ACC112 (cell line): ENCODE measurements around the gene TMEM220.

Source experiments
- H2AFZ ChIP-seq: fragments of 200-600 bp; sonication (generic); one replicate; pipeline ENCODE4 v1.6.0; 2017; ENCODE audit warnings: antibody characterized with exemption, low read length; ENCODE audit not compliant: unreplicated experiment
- H3K27ac ChIP-seq: fragments of 200-600 bp; sonication (generic); 2 replicates; pipeline ENCODE4 v1.5.1; 2014; ENCODE audit warnings: low read depth, mild to moderate bottlenecking, antibody characterized with exemption, low read length, moderate library complexity
- H3K27me3 ChIP-seq: fragments of 200-600 bp; sonication (generic); 2 replicates; pipeline ENCODE4 v1.6.1; 2014; ENCODE audit warnings: mild to moderate bottlenecking, antibody characterized with exemption, low read length, moderate library complexity, mixed read lengths; ENCODE audit not compliant: insufficient read depth
- H3K36me3 ChIP-seq: fragments of 200-600 bp; sonication (generic); 2 replicates; pipeline ENCODE4 v1.6.1; 2016; ENCODE audit warnings: mild to moderate bottlenecking, antibody characterized with exemption, low read length, moderate library complexity, mixed read lengths; ENCODE audit not compliant: insufficient read depth
- H3K4me1 ChIP-seq: fragments of 200-600 bp; sonication (generic); one replicate; pipeline ENCODE4 v1.6.1; 2016; ENCODE audit warnings: low read length, mixed read lengths; ENCODE audit not compliant: insufficient read depth, unreplicated experiment, control insufficient read depth
- H3K4me3 ChIP-seq: fragments of 200-600 bp; sonication (generic); 2 replicates; pipeline ENCODE4 v1.5.1; 2014; ENCODE audit warnings: mild to moderate bottlenecking, low read depth, low read length
- H3K79me2 ChIP-seq: fragments of 200-600 bp; sonication (generic); one replicate; pipeline ENCODE4 v1.6.0; 2016; ENCODE audit warnings: low read length; ENCODE audit not compliant: control insufficient read depth, unreplicated experiment, insufficient read depth

TMEM220 gene

DNA sequence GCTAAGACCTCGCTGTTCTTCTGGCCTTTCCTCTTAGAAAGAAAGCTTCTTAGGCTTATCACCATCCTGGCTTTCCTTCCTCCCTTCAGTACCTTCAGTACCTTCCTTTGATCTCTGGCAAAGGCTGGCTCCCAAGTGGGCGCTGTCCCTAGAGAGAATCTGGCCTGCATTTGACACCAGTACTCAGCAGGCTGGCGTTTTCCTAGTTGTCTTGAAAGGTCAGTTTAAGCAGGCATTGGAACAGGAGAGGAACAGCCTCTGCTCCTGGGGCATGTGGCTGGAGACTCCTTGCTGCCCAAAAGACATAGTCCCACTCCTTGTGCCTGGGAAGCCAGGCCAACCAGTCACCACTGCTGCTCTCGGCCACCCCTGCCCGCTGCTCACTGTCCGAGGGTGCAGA is 40.0 kb upstream of the TMEM220 start:
- no peaks in the 10 kb centered on the region for H3K27me3 ChIP-seq
- H3K27ac ChIP-seq = no peak overlapping the region
- no peaks in the 10 kb centered on the region for H3K4me1 ChIP-seq
- no peaks in the 10 kb centered on the region for H3K79me2 ChIP-seq
- H3K4me3 ChIP-seq = no peak overlapping the region
- H3K36me3 ChIP-seq = no peaks in the 10 kb centered on the region
- no peak overlapping the region for H2AFZ ChIP-seq

DNA sequence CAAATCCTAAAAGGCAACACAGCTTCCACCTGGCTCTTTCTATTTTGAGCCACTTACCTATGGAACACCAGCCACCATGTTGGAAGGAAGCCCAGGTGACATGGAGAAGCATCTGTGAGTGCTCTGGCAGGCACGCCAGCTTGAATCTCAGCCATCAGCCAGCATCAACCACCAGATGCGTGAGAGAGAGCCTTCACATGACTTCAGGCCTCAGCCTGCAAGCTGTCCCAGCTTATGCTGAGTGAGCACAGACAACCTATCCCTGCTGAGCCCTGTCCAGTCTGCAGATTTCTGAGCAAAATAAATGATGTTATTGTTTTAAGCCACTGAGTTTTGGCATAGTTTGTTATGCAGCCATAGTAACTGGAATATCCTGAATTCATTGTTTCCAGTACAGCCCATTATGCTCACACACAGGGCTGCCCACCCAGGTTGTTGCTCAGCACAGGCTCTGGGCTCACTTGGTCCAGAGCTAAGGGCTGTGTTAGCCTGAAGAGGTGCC is 39.0 kb upstream of the TMEM220 start:
- Histone ChIP-seq H2AFZ (no peak overlapping the region), H3K27ac (no peak overlapping the region), H3K36me3 (no peaks in the 10 kb centered on the region), H3K4me3 (no peak overlapping the region), H3K27me3 (no peaks in the 10 kb centered on the region), H3K4me1 (no peaks in the 10 kb centered on the region), H3K79me2 (no peaks in the 10 kb centered on the region)

DNA sequence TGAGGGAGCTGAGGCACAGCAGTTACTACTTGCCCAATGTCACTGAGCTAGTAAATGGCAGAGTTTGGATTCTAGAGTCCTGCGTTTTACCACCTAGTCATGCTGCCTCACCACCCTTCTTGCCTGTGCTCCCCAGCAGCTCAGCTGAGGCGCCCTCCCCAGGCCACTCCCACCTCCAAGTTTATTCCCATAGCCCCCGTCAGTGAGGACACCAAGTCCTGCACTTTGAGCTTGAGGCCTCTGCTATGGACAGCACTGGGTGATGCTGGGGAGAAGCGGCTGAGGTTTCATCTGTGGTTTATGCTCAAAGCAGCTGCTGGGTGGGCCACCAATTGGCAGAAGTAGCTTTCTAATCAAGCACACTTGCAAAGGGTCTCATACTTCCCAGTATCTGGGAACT is 37.4 kb upstream of the TMEM220 start:
- H3K27me3 ChIP-seq = no peaks in the 10 kb centered on the region
- H3K36me3 ChIP-seq = no peaks in the 10 kb centered on the region
- no peak overlapping the region for H3K27ac ChIP-seq
- no peak overlapping the region for H3K4me3 ChIP-seq
- no peaks in the 10 kb centered on the region for H3K4me1 ChIP-seq
- H2AFZ ChIP-seq = no peak overlapping the region
- H3K79me2 ChIP-seq = no peaks in the 10 kb centered on the region

DNA sequence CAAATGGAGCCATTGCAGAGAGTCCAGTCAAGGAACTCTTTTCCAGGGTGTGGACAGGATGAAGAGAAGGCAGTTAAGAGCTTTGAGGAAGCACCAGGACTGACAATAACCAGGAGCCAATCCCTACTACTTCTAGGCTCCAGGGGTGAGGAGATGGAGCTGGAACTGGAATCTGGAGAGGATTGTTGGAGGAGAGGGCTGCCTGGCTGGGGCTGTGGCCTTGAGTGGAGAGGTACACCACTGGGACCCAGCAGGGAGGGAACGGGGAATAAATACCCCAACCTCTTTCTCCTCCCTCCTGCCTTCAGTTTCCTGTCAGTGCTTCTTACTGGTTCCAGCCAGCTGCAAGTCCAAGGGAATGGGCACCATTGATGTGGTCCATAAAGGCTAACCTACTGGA is 32.2 kb upstream of the TMEM220 start:
- Histone ChIP-seq H3K36me3 (no peaks in the 10 kb centered on the region), H2AFZ (no peak overlapping the region), H3K4me3 (no peak overlapping the region), H3K4me1 (no peaks in the 10 kb centered on the region), H3K27ac (no peak overlapping the region), H3K27me3 (no peaks in the 10 kb centered on the region), H3K79me2 (no peaks in the 10 kb centered on the region)

DNA sequence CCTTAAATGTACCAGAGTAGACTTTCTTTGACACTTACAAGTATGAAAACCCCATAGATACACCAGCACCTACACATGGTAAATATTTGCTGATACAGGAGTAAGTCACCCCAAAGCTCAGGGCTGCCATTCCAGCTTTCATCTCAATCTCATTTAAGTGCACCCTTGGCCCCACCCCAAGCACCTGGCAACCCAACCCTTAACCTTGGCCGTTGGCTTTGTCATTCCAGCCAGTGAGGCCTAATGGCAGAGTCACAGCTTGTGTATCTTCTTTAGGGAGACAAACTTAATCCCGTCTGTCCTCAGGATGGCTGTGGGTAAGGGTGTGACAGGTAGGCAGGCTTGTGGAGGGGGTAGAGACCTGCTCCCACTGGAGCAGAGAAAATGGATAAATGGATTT is 31.5 kb upstream of the TMEM220 start:
- H3K4me1 ChIP-seq = no peaks in the 10 kb centered on the region
- H3K27ac ChIP-seq = no peak overlapping the region
- H3K79me2 ChIP-seq = no peaks in the 10 kb centered on the region
- no peaks in the 10 kb centered on the region for H3K27me3 ChIP-seq
- no peak overlapping the region for H2AFZ ChIP-seq
- no peaks in the 10 kb centered on the region for H3K36me3 ChIP-seq
- H3K4me3 ChIP-seq = no peak overlapping the region

DNA sequence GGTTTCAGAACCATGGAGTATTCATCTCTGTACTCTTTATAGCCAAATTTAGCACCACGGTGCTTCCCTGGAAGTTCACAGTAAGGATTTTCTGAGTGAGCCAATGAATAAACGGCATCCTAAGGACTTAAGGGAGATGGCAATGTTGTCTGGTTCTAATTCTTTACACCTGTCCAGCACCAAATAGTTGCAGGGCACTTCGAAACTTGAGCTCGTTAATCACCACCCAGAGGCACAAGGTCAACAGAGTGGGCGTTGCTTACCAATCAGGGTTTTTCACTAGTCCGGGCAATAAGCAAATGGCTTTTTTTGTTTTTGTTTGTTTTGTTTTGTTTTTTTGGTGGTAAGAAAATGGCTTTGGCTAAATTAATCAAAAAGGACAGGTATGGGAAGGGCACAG is 28.2 kb upstream of the TMEM220 start:
- H3K4me3 ChIP-seq = no peak overlapping the region

DNA sequence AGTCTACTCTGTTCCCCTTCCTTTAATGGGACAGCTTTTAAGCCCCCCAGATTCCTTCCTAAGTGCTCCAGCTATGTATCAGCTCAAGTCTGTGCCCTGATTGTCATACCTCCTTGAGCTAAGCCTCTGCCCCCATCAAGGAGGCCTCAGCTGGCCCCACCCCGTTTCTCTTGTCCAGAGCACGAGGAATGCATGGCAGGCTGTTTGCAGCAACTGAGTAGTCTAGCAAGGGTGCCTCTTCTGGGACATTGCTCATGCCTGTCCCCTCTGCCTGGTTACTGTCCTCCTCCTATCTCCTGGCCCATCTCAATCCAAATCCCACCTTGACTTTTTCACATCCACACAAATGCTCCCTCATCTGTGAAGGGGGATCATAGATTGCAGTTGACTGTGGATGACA is 27.8 kb upstream of the TMEM220 start:
- H3K4me1 ChIP-seq = no peaks in the 10 kb centered on the region
- H3K79me2 ChIP-seq = no peaks in the 10 kb centered on the region
- no peak overlapping the region for H3K4me3 ChIP-seq
- H3K36me3 ChIP-seq = no peaks in the 10 kb centered on the region
- no peak overlapping the region for H3K27ac ChIP-seq
- H3K27me3 ChIP-seq = no peaks in the 10 kb centered on the region
- H2AFZ ChIP-seq = no peak overlapping the region

More for the DNA sequence above, 28.2 kb upstream of the TMEM220 start:
- Histone ChIP-seq H3K4me1 (no peaks in the 10 kb centered on the region), H3K27me3 (no peaks in the 10 kb centered on the region), H2AFZ (no peak overlapping the region), H3K79me2 (no peaks in the 10 kb centered on the region), H3K36me3 (no peaks in the 10 kb centered on the region), H3K27ac (no peak overlapping the region)

DNA sequence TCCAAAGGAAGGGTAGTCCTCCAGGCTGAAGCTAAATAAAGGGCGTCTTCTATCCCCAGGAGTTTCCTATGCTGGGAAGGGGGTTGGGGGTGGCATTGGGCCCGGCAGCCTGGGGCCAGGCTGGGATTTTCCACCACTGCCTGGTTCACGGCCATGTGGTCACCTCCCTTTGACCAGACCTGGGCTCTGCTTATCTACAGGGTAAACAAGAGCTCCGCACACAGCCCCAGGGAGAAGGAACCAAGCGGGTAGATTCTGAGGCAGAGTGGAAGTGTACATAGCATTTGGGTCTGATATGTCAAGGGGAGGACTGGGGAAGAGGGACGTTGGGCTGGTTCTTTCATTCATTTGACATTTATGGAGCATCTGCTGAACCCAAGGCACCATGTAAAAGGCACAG is 27.2 kb upstream of the TMEM220 start:
- Histone ChIP-seq H3K36me3 (no peaks in the 10 kb centered on the region), H3K4me3 (no peak overlapping the region), H3K4me1 (no peaks in the 10 kb centered on the region), H3K79me2 (no peaks in the 10 kb centered on the region), H3K27me3 (no peaks in the 10 kb centered on the region), H2AFZ (no peak overlapping the region), H3K27ac (no peak overlapping the region)

DNA sequence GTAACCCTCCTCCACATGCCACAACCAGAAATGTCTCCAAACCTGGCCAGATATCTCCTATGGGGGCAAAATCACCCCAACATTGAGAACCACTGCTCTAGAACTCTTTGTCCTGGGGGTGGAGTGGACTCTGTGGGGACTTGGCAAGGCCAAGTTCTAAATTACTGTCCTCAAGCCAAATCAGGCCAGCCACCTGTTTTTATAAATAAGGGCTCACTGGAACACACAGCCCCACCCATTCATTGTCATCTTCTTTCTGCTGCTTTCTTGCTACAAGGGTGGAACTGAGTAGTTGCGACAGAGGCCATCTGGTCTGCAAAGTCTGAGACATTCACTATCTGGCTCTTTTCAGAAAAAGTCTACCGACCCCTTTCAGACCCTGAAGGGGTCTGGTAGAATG is 26.8 kb upstream of the TMEM220 start:
- Histone ChIP-seq H2AFZ (no peak overlapping the region), H3K4me1 (no peaks in the 10 kb centered on the region), H3K36me3 (no peaks in the 10 kb centered on the region), H3K79me2 (no peaks in the 10 kb centered on the region), H3K27ac (no peak overlapping the region), H3K4me3 (no peak overlapping the region), H3K27me3 (no peaks in the 10 kb centered on the region)

DNA sequence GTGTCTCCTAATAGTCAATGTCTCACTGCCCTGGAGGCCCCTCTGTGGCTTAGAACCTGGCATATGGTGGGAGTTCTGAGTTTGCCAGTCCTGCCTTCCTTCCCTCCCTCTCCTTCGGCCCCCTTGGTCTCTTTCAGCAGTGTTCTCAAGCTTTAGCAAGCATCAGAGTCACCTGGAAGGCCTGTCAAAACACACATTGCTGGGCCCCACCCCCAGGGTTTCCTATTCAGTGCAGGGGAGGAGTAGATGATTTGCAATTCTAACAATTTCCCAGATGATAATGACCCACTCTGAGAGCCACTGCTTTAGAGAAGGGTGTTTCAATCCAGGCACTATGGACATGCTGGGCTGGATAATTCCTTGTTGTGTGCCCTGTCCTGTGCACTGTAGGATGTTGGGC is 26.4 kb upstream of the TMEM220 start:
- Histone ChIP-seq H3K36me3 (no peaks in the 10 kb centered on the region), H3K27me3 (no peaks in the 10 kb centered on the region), H3K27ac (no peak overlapping the region), H3K79me2 (no peaks in the 10 kb centered on the region), H3K4me3 (no peak overlapping the region), H2AFZ (no peak overlapping the region), H3K4me1 (no peaks in the 10 kb centered on the region)

DNA sequence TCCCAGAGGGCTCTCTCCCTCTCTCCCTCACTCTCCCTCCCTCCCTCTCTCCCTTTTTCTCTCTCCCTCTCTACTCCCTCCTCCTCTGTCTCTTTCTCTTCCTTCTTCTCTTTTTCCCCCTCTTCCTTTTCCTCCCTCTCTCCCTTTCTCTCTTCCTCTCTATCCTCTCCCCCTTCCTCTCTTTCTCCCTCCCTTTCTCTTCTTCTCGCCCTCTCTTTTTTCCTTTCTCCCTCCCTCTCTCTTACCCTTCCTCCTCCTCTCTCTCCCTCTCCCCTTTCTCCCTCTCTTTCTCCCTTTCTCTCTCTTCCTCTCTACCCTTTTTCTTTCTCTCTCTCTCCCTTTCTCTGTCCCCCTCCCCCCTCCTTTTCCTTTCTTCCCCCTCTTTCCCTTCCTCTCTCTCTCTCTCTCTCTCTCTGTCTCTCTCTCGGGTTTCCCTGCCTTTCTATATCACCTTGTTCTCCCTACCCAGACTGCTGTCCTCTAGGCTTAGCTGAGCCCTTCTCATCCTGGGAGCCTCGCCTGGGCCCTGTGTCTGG is 25.8 kb upstream of the TMEM220 start:
- H3K27me3 ChIP-seq = no peaks in the 10 kb centered on the region
- H3K4me1 ChIP-seq = no peaks in the 10 kb centered on the region
- no peak overlapping the region for H3K27ac ChIP-seq
- no peaks in the 10 kb centered on the region for H3K79me2 ChIP-seq
- H3K4me3 ChIP-seq = no peak overlapping the region
- no peaks in the 10 kb centered on the region for H3K36me3 ChIP-seq
- no peak overlapping the region for H2AFZ ChIP-seq
